ENCODE measurements around the gene AOPEP.

GRCh38 chr9:94915476-94916450 is 189.3 kb downstream of the AOPEP start:
- TF ChIP-seq CTCF (IDR thresholded peaks at IDR 0.05; ENCODE audit: low read length) (no peak), EZH2 (optimal IDR thresholded peaks at IDR 0.05; ENCODE audit: low read depth, low read length) (no peak)

All from MM.1S (cell line).